ENCODE data around the gene SPPL2B. TPM values are rescaled to one million over a fixed set of nuclear protein-coding genes. Genes with fewer than 3 reads are reported as not detected.
A peak's percentile ranks its signal among the peaks of the same experiment; 100 is the strongest.
"Not testable (repeated sequence)": the region's sequence is repeated elsewhere in the genome, so short reads cannot be mapped to it uniquely, and the experiment has no call there.

SPPL2B gene
- total RNA-seq, 1 donor from 2014 or later = 22.5 TPM

- no peak for DNase-seq (ENCODE audit: low read depth, low spot score)
Measured at GRCh38 chr19:2375353-2376121, 47.1 kb downstream of the SPPL2B start.

- no peak for DNase-seq (ENCODE audit: low read depth, low spot score)
Measured at GRCh38 chr19:2376784-2377519, 48.5 kb downstream of the SPPL2B start.

GRCh38 chr19:2380567-2380966 lies 52.1 kb downstream of the SPPL2B start:
- no peak for DNase-seq (ENCODE audit: low read depth, low spot score)

- no peak for DNase-seq (ENCODE audit: low read depth, low spot score)
Measured at GRCh38 chr19:2381148-2381820, 52.8 kb downstream of the SPPL2B start.

GRCh38 chr19:2382530-2383222 lies 54.2 kb downstream of the SPPL2B start:
- DNase-seq (ENCODE audit: low read depth, low spot score) = no peak

- no peak for DNase-seq (ENCODE audit: low read depth, low spot score)
Measured at GRCh38 chr19:2385053-2385721, 56.7 kb downstream of the SPPL2B start.

- no peak for DNase-seq (ENCODE audit: low read depth, low spot score)
Measured at GRCh38 chr19:2387367-2388288, 59.1 kb downstream of the SPPL2B start.

- no peak for DNase-seq (ENCODE audit: low read depth, low spot score)
Measured at GRCh38 chr19:2389594-2389993, 61.1 kb downstream of the SPPL2B start.

- DNase-seq (ENCODE audit: low read depth, low spot score) = peak; percentile 32
Measured at GRCh38 chr19:2391118-2391725, 62.7 kb downstream of the SPPL2B start.

- DNase-seq (ENCODE audit: low read depth, low spot score) = no peak
Measured at GRCh38 chr19:2392366-2392765, 63.9 kb downstream of the SPPL2B start.

GRCh38 chr19:2392899-2393298 lies 64.4 kb downstream of the SPPL2B start:
- not testable (repeated sequence) for DNase-seq (ENCODE audit: low read depth, low spot score)

GRCh38 chr19:2394054-2394441 lies 65.6 kb downstream of the SPPL2B start:
- no peak for DNase-seq (ENCODE audit: low read depth, low spot score)

GRCh38 chr19:2394442-2395292 lies 66.2 kb downstream of the SPPL2B start:
- DNase-seq (ENCODE audit: low read depth, low spot score) = no peak

GRCh38 chr19:2395293-2395829 lies 66.9 kb downstream of the SPPL2B start:
- DNase-seq (ENCODE audit: low read depth, low spot score) = not testable (repeated sequence)

GRCh38 chr19:2397173-2397572 lies 68.7 kb downstream of the SPPL2B start:
- DNase-seq (ENCODE audit: low read depth, low spot score) = not testable (repeated sequence)

GRCh38 chr19:2398735-2399305 lies 70.3 kb downstream of the SPPL2B start:
- no peak for DNase-seq (ENCODE audit: low read depth, low spot score)

GRCh38 chr19:2399582-2399981 lies 71.1 kb downstream of the SPPL2B start:
- no peak for DNase-seq (ENCODE audit: low read depth, low spot score)

All from pulmonary artery endothelial cell (primary cell).